ENCODE results near the gene RRN3.
"Not testable (repeated sequence)": the region's sequence is repeated elsewhere in the genome, so short reads cannot be mapped to it uniquely, and the experiment has no call there.

GRCh38 chr16:15050440-15050839 is 43.6 kb downstream of the RRN3 start:
- TF ChIP-seq CTCF (conservative IDR thresholded peaks at IDR 0.05; ENCODE audit: low read length); EZH2phosphoT487 (IDR thresholded peaks at IDR 0.05; ENCODE audit: borderline replicate concordance, low read depth, low read length): not testable (repeated sequence)
